ENCODE data around the gene CLEC18A. TPM values are rescaled to one million over a fixed set of nuclear protein-coding genes. Genes with fewer than 3 reads are reported as not detected.
"Not testable (repeated sequence)": the region's sequence is repeated elsewhere in the genome, so short reads cannot be mapped to it uniquely, and the experiment has no call there.

The CLEC18A gene
- total and polyA plus RNA-seq, 2 of the 8 experiments (the other 6 are each of a cell fraction or from before 2014, with no cell fraction given), result 1.3 to 1.4 TPM

DNA sequence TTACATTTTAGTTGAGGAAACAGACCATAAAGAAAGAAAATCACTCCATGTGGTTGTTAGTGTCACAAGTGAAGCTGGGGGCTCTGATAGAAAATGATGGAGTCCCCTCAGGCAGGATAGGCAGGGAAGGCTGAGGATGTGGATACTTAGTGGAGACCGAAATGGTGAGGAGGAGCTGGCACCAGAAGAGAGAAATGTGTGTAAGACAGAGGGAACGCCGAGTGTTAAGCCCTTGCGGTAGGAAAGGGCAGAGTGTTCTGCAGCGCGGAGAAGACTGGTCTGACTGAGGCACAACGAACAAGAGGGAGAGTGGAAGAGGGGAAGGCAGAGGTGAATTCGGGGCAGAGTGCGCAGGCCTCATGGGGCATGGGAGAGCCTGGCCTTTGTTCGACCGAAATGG lies 61.2 kb downstream of the CLEC18A start:
- H2BK12ac ChIP-seq (ENCODE audit: low read depth, low read length); H3K27ac ChIP-seq (ENCODE audit: low read depth, low read length); H3K9ac ChIP-seq (replicated peaks in 1 of 4; ENCODE audit: extremely low read depth in 1 of 4, low read depth in 3 of 4, low read length in 3 of 4); H2BK20ac ChIP-seq (ENCODE audit: low read length); H3K23ac ChIP-seq (ENCODE audit: insufficient read length); H3K27me3 ChIP-seq (replicated peaks in 1 of 4; ENCODE audit: control insufficient read depth in 3 of 4, extremely low read depth in 1 of 4, insufficient read depth in 3 of 4, low read length in 3 of 4); H3K4me3 ChIP-seq (ENCODE audit: extremely low read depth in 1 of 4, insufficient read depth in 2 of 4, low read depth in 3 of 4, low read length in 4 of 4); H2AK5ac ChIP-seq (ENCODE audit: low read depth, low read length); H3K14ac ChIP-seq (ENCODE audit: insufficient read length); POLR2A ChIA-PET (ENCODE audit: partially characterized antibody); H3K18ac ChIP-seq (ENCODE audit: extremely low read depth, low read length); H3K4ac ChIP-seq (replicated peaks; ENCODE audit: insufficient read length, low read depth, low read length); H3K4me2 ChIP-seq (ENCODE audit: insufficient read depth in 1 of 2, low read depth in 2 of 2, low read length in 2 of 2); H3K56ac ChIP-seq (replicated peaks; ENCODE audit: insufficient read length, low read depth, low read length); CTCF ChIA-PET (ENCODE audit: partially characterized antibody); H3K36me3 ChIP-seq (ENCODE audit: control insufficient read depth in 2 of 4, insufficient read depth in 4 of 4, low read length in 3 of 4); H2BK120ac ChIP-seq (replicated peaks; ENCODE audit: low read depth, low read length); H4K8ac ChIP-seq (ENCODE audit: extremely low read depth, insufficient read depth, low read length); FAIRE-seq; H4K91ac ChIP-seq (replicated peaks; ENCODE audit: insufficient read length, low read length); H2BK15ac ChIP-seq (ENCODE audit: low read length); H3K4me1 ChIP-seq (replicated peaks in 1 of 4; ENCODE audit: control insufficient read depth in 3 of 4, insufficient read depth in 4 of 4, low read length in 3 of 4); H3K79me2 ChIP-seq (ENCODE audit: control insufficient read depth in 1 of 2, insufficient read depth in 2 of 2, low read length in 2 of 2); H2AFZ ChIP-seq (ENCODE audit: low read length); H3K9me3 ChIP-seq (ENCODE audit: insufficient read depth in 2 of 2, low read depth in 1 of 2, low read length in 1 of 2); H4K5ac ChIP-seq (ENCODE audit: insufficient read length, low read depth, low read length); H2BK5ac ChIP-seq (ENCODE audit: low read depth, low read length); H4K20me1 ChIP-seq (replicated peaks in 1 of 2; ENCODE audit: control insufficient read depth in 1 of 2, insufficient read depth in 2 of 2, low read length in 2 of 2); H3K23me2 ChIP-seq (ENCODE audit: low read depth, low read length); H3K79me1 ChIP-seq (ENCODE audit: low read depth, low read length); DNase-seq (ENCODE audit: low read depth in 1 of 2, low spot score in 2 of 2): not testable (repeated sequence)
- WGBS, 2 experiments (ENCODE audit: extremely low coverage in 1 of 2, insufficient coverage in 1 of 2, insufficient read length in 1 of 2, insufficient replicate concordance in 2 of 2, low coverage in 1 of 2, low lambda C conversion rate in 2 of 2, missing lambda C conversion rate in 1 of 2), result 93% methylated on average over 11 of the region's 11 CpGs; no CpG with 5 or more reads in 1 of the 2 experiments

DNA sequence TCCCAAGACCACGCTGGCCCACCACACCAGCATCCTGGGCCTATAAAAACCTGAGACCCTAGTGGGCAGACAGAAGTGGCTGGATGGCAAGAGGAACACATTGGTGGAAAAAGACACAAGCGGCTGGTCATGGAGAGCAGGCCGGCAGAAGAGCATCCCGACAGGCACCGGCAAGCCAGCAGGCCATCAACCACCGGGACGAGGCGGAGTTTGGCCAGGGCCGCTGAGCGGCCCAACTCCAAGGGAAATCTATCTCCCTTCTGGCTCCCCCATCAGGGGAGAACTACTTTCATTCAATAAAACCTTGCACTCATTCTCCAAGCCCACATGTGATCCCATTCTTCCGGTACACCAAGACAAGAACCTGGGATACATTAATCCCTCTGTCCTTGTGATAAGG lies 61.8 kb downstream of the CLEC18A start:
- H2BK12ac ChIP-seq (ENCODE audit: low read depth, low read length); H3K79me1 ChIP-seq (ENCODE audit: low read depth, low read length); H2BK15ac ChIP-seq (ENCODE audit: low read length); H2BK120ac ChIP-seq (replicated peaks; ENCODE audit: low read depth, low read length); H2BK20ac ChIP-seq (ENCODE audit: low read length); H3K27ac ChIP-seq (ENCODE audit: low read depth, low read length); H3K56ac ChIP-seq (replicated peaks; ENCODE audit: insufficient read length, low read depth, low read length); POLR2A ChIA-PET (ENCODE audit: partially characterized antibody); H3K27me3 ChIP-seq (replicated peaks in 1 of 4; ENCODE audit: control insufficient read depth in 3 of 4, extremely low read depth in 1 of 4, insufficient read depth in 3 of 4, low read length in 3 of 4); H4K20me1 ChIP-seq (replicated peaks in 1 of 2; ENCODE audit: control insufficient read depth in 1 of 2, insufficient read depth in 2 of 2, low read length in 2 of 2); H3K4me2 ChIP-seq (ENCODE audit: insufficient read depth in 1 of 2, low read depth in 2 of 2, low read length in 2 of 2); H2AFZ ChIP-seq (ENCODE audit: low read length); H3K36me3 ChIP-seq (ENCODE audit: control insufficient read depth in 2 of 4, insufficient read depth in 4 of 4, low read length in 3 of 4); H3K14ac ChIP-seq (ENCODE audit: insufficient read length); H3K23ac ChIP-seq (ENCODE audit: insufficient read length); H3K79me2 ChIP-seq (ENCODE audit: control insufficient read depth in 1 of 2, insufficient read depth in 2 of 2, low read length in 2 of 2); H4K5ac ChIP-seq (ENCODE audit: insufficient read length, low read depth, low read length); H3K4me3 ChIP-seq (ENCODE audit: extremely low read depth in 1 of 4, insufficient read depth in 2 of 4, low read depth in 3 of 4, low read length in 4 of 4); H3K4me1 ChIP-seq (replicated peaks in 1 of 4; ENCODE audit: control insufficient read depth in 3 of 4, insufficient read depth in 4 of 4, low read length in 3 of 4); H2AK5ac ChIP-seq (ENCODE audit: low read depth, low read length); H3K9ac ChIP-seq (replicated peaks in 1 of 4; ENCODE audit: extremely low read depth in 1 of 4, low read depth in 3 of 4, low read length in 3 of 4); H3K4ac ChIP-seq (replicated peaks; ENCODE audit: insufficient read length, low read depth, low read length); DNase-seq (ENCODE audit: low read depth in 1 of 2, low spot score in 2 of 2); H4K91ac ChIP-seq (replicated peaks; ENCODE audit: insufficient read length, low read length); H3K23me2 ChIP-seq (ENCODE audit: low read depth, low read length); FAIRE-seq; CTCF ChIA-PET (ENCODE audit: partially characterized antibody); H3K18ac ChIP-seq (ENCODE audit: extremely low read depth, low read length); H4K8ac ChIP-seq (ENCODE audit: extremely low read depth, insufficient read depth, low read length); H3K9me3 ChIP-seq (ENCODE audit: insufficient read depth in 2 of 2, low read depth in 1 of 2, low read length in 1 of 2); H2BK5ac ChIP-seq (ENCODE audit: low read depth, low read length): not testable (repeated sequence)
- 90% methylated on average over 11 of the region's 11 CpGs; no CpG with 5 or more reads in 1 of the 2 experiments for WGBS, 2 experiments (ENCODE audit: extremely low coverage in 1 of 2, insufficient coverage in 1 of 2, insufficient read length in 1 of 2, insufficient replicate concordance in 2 of 2, low coverage in 1 of 2, low lambda C conversion rate in 2 of 2, missing lambda C conversion rate in 1 of 2)

Measured in H1 (cell line).